Suprapubic skin (tissue), 4 donors: ENCODE measurements around the gene PIGN.

Source experiments
- CTCF ChIP-seq, 2 donors: fragments of 200-600 bp in 1 of 2; fragments of 450-650 bp in 1 of 2; sonication (generic) in 1 of 2; IDR thresholded peaks; one replicate each; pipeline ENCODE4 v1.5.1; 2016 to 2019; ENCODE audit warnings: antibody characterized with exemption in 2 of 2, mild to moderate bottlenecking in 1 of 2, moderate library complexity in 1 of 2
- POLR2A ChIP-seq, 2 donors: fragments of 450-650 bp; IDR thresholded peaks; one replicate each; pipeline ENCODE4 v1.6.1; 2017; ENCODE audit warnings: antibody characterized with exemption in 2 of 2, mild to moderate bottlenecking in 2 of 2, moderate library complexity in 2 of 2
- POLR2AphosphoS5 ChIP-seq, 3 donors: sonication (generic); formaldehyde crosslinking; IDR thresholded peaks; one replicate each; pipeline ENCODE4 v1.6.1; 2017; ENCODE audit warnings: antibody characterized with exemption in 3 of 3

- no peak for TF ChIP-seq POLR2AphosphoS5 (IDR thresholded peaks at IDR 0.05)
- no peak for TF ChIP-seq CTCF (IDR thresholded peaks at IDR 0.05)
- TF ChIP-seq POLR2A (IDR thresholded peaks at IDR 0.05): no peak
Measured at GRCh38 chr18:62089174-62089573, 97.7 kb downstream of the PIGN start.
